Karpas-422 (cell line): ENCODE data around the gene MTFMT. TPM values are rescaled to one million over a fixed set of nuclear protein-coding genes. Genes with fewer than 3 reads are reported as not detected.

Experiments used
- DNase-seq: peaks from one replicate; pipeline ENCODE4 v3.0.0-alpha.2; 2015
- H2AFZ ChIP-seq: fragments of 200-600 bp; sonication (generic); 2 replicates; pipeline ENCODE4 v1.6.1; 2014; ENCODE audit warnings: antibody characterized with exemption, low read length, mixed read lengths
- H3K27ac ChIP-seq: fragments of 200-600 bp; sonication (generic); 2 replicates; pipeline ENCODE4 v1.5.1; 2014; ENCODE audit warnings: mild to moderate bottlenecking, low read length, moderate library complexity
- H3K27me3 ChIP-seq: fragments of 200-600 bp; sonication (generic); 2 replicates; pipeline ENCODE4 v1.6.1; 2014; ENCODE audit warnings: low read length, mixed read lengths
- H3K36me3 ChIP-seq: fragments of 200-600 bp; sonication (generic); 2 replicates; pipeline ENCODE4 v1.6.1; 2014; ENCODE audit warnings: low read length, mixed read lengths; ENCODE audit not compliant: insufficient read depth
- H3K4me1 ChIP-seq: fragments of 200-600 bp; sonication (generic); 2 replicates; pipeline ENCODE4 v1.6.1; 2014; ENCODE audit warnings: mild to moderate bottlenecking, low read length, mixed read lengths
- H3K4me2 ChIP-seq: fragments of 200-600 bp; sonication (generic); 2 replicates; pipeline ENCODE4 v1.6.1; 2014; ENCODE audit warnings: low read length, low read depth, mild to moderate bottlenecking; ENCODE audit not compliant: poor library complexity, severe bottlenecking
- H3K4me3 ChIP-seq: fragments of 200-600 bp; sonication (generic); 2 replicates; pipeline ENCODE4 v1.5.1; 2014; ENCODE audit warnings: mild to moderate bottlenecking, antibody characterized with exemption, low read length, mixed read lengths
- H3K79me2 ChIP-seq: fragments of 200-600 bp; sonication (generic); 2 replicates; pipeline ENCODE4 v1.6.1; 2014; ENCODE audit warnings: mild to moderate bottlenecking, low read length, mixed read lengths
- H3K9ac ChIP-seq: fragments of 200-600 bp; sonication (generic); 2 replicates; pipeline ENCODE4 v1.6.0; 2014; ENCODE audit warnings: low read length
- H3K9me2 ChIP-seq: fragments of 200-600 bp; sonication (generic), shearing (Covaris generic); replicated peaks from 2 replicates; pipeline ENCODE4 v1.6.0; 2014; ENCODE audit warnings: mild to moderate bottlenecking, low read length, moderate library complexity; ENCODE audit not compliant: insufficient read depth
- H3K9me3 ChIP-seq: fragments of 300-700, 200-600 bp; sonication (generic); 2 replicates; pipeline ENCODE4 v1.6.1; 2014; ENCODE audit warnings: low read length, mixed read lengths
- H4K20me1 ChIP-seq: fragments of 200-600 bp; sonication (generic); 2 replicates; pipeline ENCODE4 v1.6.1; 2014; ENCODE audit warnings: mild to moderate bottlenecking, antibody characterized with exemption, low read length, low read depth; ENCODE audit not compliant: insufficient read depth
- total RNA-seq: library from RNA; depleted of rRNA; stranded (reverse); fragments of >200 nt; shearing (Covaris generic); gene quantifications from 2 replicates; pipeline ENCODE4 v1.2.3, GENCODE V29; 2014; ENCODE audit warnings: low replicate concordance

Gene MTFMT
- total RNA-seq, 1 experiment from 2014 or later: 19.3 TPM

DNA sequence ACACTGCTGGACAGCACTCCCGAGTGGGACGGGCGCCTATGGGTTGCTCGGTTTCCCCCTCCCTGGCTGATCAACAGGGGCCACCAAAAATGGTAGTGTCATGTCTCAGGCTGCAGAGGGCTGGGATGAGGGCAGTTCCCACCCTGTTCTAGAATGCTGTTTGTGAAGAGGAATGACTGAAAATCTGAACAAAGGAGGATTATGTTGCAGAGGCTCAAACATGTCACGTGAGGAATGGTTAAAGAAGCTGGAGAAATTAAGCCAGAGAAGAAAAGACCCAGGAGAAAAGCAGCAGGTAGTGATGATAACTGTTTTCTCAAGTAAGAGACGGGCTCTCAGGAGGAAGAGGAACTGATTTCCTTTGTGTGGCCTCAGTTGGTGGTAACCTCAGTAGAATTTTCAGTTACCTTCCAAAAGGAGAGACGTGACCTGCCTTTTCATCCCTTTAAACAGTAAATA, 50.2 kb downstream of the MTFMT start:
- H3K4me2 ChIP-seq: no peak overlapping the region
- H3K27ac ChIP-seq: no peak overlapping the region
- peaks cover 7% of the 10 kb centered on the region for H3K4me1 ChIP-seq
- peaks cover 27% of the 10 kb centered on the region for H3K36me3 ChIP-seq
- DNase-seq: no peak
- no peaks in the 10 kb centered on the region for H4K20me1 ChIP-seq
- no peaks in the 10 kb centered on the region for H3K9me3 ChIP-seq
- H3K9me2 ChIP-seq: no peaks in the 10 kb centered on the region
- no peak overlapping the region for H3K9ac ChIP-seq
- H3K79me2 ChIP-seq: peaks cover 13% of the 10 kb centered on the region
- no peaks in the 10 kb centered on the region for H3K27me3 ChIP-seq
- no peak overlapping the region for H2AFZ ChIP-seq
- no peak overlapping the region for H3K4me3 ChIP-seq

DNA sequence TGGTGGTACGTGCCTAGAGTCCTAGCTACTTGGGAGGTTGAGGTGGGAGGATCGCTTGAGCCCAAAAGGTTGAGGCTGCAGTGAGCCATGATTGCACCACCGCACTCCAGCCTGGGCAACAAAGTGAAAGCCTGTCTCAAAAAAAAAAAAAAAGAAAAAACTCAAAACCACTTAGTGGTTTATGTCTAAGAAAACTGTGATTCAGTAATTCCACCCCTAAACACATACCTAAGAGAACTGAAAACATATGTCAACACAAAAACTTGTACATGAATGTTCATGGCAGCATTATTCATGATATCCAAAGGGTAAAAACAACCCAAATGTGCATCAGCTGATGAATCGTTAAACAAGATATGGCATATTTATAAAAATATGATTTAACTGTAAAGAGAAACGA, 54.0 kb downstream of the MTFMT start:
- no peaks in the 10 kb centered on the region for H3K9me2 ChIP-seq
- no peak overlapping the region for H3K27ac ChIP-seq
- no peaks in the 10 kb centered on the region for H3K27me3 ChIP-seq
- no peaks in the 10 kb centered on the region for H3K9me3 ChIP-seq
- H3K4me1 ChIP-seq: peaks cover 6% of the 10 kb centered on the region; the same call in 1 of the 2 replicates
- no peaks in the 10 kb centered on the region for H4K20me1 ChIP-seq
- peaks cover 32% of the 10 kb centered on the region for H3K36me3 ChIP-seq
- H3K4me2 ChIP-seq: no peak overlapping the region
- no peak overlapping the region for H2AFZ ChIP-seq
- DNase-seq: no peak
- H3K79me2 ChIP-seq: no peaks in the 10 kb centered on the region
- H3K9ac ChIP-seq: no peak overlapping the region
- H3K4me3 ChIP-seq: no peak overlapping the region

DNA sequence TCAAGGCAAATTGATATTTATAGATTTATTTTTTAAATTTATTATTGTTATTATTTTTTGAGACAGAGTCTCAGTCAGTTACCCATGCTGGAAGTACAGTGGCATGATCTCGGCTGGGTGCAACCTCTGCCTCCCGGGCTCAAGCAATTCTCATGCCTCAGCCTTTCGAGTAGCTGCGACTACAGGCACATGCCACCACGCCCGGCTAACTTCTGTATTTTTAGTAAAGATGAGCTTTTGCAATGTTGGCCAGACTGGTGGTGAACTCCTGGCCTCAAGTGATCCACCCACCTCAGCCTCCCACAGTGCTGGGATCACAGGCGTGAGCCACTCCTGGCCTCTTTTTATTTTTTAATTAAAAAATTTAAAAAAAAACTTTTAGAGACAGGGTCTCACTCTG, 58.7 kb downstream of the MTFMT start:
- no peak for DNase-seq
- Histone ChIP-seq H3K4me3 (no peak overlapping the region), H3K4me2 (no peak overlapping the region), H3K36me3 (peaks cover 41% of the 10 kb centered on the region), H2AFZ (no peak overlapping the region), H3K4me1 (peaks cover 3% of the 10 kb centered on the region; the same call in 1 of the 2 replicates), H3K9me2 (no peaks in the 10 kb centered on the region), H4K20me1 (no peaks in the 10 kb centered on the region), H3K27me3 (no peaks in the 10 kb centered on the region), H3K9me3 (no peaks in the 10 kb centered on the region), H3K27ac (no peak overlapping the region), H3K9ac (no peak overlapping the region), H3K79me2 (no peaks in the 10 kb centered on the region)

DNA sequence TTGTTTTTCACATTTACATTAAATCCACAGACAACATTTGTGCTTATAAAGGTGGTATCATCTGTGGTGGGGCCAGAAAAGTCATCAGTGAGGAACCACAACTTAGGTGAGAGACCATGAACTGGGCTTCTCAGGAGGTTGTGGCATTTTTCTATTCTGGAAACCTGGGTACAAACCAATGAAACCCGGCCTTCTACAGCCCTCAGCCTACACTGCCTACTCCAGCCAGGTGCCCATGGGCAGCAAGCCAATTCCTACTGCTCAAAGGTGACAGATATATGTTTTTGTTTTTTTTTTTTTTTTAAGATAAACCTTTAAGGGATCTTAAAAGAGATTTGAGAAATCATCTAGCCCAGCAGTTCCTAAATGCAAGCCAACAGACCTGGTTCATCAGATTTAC, 60.0 kb downstream of the MTFMT start:
- no peak for DNase-seq
- Histone ChIP-seq H3K9ac (no peak overlapping the region), H3K4me2 (no peak overlapping the region), H3K4me1 (no peaks in the 10 kb centered on the region), H3K27ac (no peak overlapping the region), H4K20me1 (no peaks in the 10 kb centered on the region), H2AFZ (no peak overlapping the region), H3K36me3 (peaks cover 41% of the 10 kb centered on the region), H3K4me3 (no peak overlapping the region), H3K9me2 (no peaks in the 10 kb centered on the region), H3K79me2 (no peaks in the 10 kb centered on the region), H3K27me3 (no peaks in the 10 kb centered on the region), H3K9me3 (no peaks in the 10 kb centered on the region)

DNA sequence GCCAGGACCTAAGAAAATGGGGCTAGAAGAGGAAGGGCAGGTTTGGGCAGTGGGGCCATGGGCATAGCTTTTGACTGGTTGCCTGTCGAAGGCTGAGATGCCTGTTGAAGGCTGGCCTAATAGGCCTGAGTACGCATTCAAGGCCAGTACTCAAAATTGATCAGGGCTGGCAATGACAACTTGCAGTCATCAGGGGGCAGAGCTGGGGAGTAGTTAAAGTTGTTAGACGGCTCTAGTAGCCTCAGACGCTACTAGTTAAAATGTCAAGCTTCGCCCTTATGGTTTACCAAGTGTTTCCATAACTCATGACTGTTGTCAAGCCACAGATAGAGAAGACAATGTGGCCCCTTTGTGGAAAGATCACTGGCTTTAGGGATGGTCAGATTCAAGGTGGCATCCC, 68.4 kb downstream of the MTFMT start:
- Histone ChIP-seq H3K4me1 (no peaks in the 10 kb centered on the region), H4K20me1 (no peaks in the 10 kb centered on the region), H3K4me3 (no peak overlapping the region), H3K9me3 (no peaks in the 10 kb centered on the region), H3K9ac (no peak overlapping the region), H3K9me2 (no peaks in the 10 kb centered on the region), H3K4me2 (no peak overlapping the region), H3K79me2 (no peaks in the 10 kb centered on the region), H2AFZ (no peak overlapping the region), H3K36me3 (peaks cover 47% of the 10 kb centered on the region; the same call in 1 of the 2 replicates), H3K27me3 (no peaks in the 10 kb centered on the region), H3K27ac (no peak overlapping the region)
- DNase-seq: no peak

DNA sequence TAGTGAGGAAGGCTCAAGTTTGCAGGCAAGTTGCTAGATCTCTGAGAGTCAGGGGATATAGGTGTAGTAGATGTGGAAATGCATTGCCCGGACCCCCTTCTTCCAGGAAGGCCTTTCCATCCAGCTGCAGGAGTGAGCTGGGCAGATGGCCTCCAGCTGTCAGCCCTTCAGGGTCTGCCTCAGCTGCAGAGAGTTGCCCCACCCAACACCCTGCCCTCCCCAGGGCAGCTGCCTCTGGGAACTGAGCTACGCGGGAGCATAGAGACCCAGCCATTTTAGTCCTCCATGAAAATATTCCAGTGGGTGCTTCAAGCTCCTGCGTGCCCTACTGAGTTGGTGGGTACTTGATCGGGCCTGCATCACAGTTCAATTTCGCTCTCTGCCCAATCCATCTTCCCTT, 69.3 kb downstream of the MTFMT start:
- Histone ChIP-seq H3K36me3 (peaks cover 48% of the 10 kb centered on the region), H3K4me2 (no peak overlapping the region), H3K27me3 (no peaks in the 10 kb centered on the region), H2AFZ (no peak overlapping the region), H3K27ac (no peak overlapping the region), H3K79me2 (no peaks in the 10 kb centered on the region), H4K20me1 (no peaks in the 10 kb centered on the region), H3K9me3 (no peaks in the 10 kb centered on the region), H3K9me2 (no peaks in the 10 kb centered on the region), H3K4me3 (no peak overlapping the region), H3K9ac (no peak overlapping the region), H3K4me1 (no peaks in the 10 kb centered on the region)
- no peak for DNase-seq

DNA sequence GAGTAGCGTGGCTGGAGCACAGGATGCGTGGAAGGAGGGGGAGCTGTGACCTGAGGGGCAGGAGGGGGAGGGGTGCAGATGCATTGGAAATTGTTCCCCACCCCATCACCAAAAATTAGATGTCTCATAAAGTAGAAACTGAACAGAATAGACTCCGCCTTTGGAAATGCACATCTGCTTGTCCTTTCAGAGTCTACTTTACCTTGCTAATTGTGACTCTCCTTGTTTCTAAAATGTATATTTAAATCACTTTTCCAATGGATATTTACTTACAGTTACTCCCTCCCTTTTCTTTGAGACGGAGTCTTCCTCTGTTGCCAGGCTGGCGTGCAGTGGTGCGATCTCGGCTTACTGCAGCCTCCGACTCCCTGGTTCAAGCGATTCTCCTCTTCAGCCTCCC, 70.3 kb downstream of the MTFMT start:
- H3K27ac ChIP-seq: no peak overlapping the region
- no peak overlapping the region for H3K9ac ChIP-seq
- no peaks in the 10 kb centered on the region for H4K20me1 ChIP-seq
- H3K9me2 ChIP-seq: no peaks in the 10 kb centered on the region
- H3K4me2 ChIP-seq: no peak overlapping the region
- no peak overlapping the region for H2AFZ ChIP-seq
- no peaks in the 10 kb centered on the region for H3K9me3 ChIP-seq
- no peaks in the 10 kb centered on the region for H3K79me2 ChIP-seq
- peaks cover 41% of the 10 kb centered on the region for H3K36me3 ChIP-seq
- H3K27me3 ChIP-seq: no peaks in the 10 kb centered on the region
- H3K4me1 ChIP-seq: no peaks in the 10 kb centered on the region
- no peak overlapping the region for H3K4me3 ChIP-seq
- DNase-seq: no peak

DNA sequence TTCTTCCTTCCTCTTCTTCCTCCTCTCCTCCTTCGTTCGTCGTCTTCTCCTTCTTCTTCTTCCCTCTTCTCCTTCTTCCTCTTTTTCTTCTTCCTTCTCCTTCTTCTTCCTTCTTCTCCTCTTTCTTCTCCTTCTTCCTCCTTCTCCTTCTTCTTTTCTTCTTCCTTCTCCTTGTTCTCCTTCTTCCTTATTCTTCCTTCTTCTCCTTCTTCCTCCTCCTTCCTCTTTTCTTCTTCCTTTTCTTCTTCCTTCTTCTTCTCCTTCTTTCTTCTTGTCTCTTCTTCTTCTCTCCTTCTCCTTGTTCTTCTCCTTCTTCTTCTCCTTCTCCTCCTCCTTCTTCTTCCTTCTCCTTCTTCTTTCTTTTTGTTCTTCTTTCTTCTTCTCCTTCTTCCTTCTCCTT, 75.0 kb downstream of the MTFMT start:
- Histone ChIP-seq H3K36me3 (peaks cover 21% of the 10 kb centered on the region), H3K4me2 (no peak overlapping the region), H3K9me3 (no peaks in the 10 kb centered on the region), H3K79me2 (no peaks in the 10 kb centered on the region), H3K4me1 (no peaks in the 10 kb centered on the region), H2AFZ (no peak overlapping the region), H3K4me3 (no peak overlapping the region), H3K27me3 (no peaks in the 10 kb centered on the region), H4K20me1 (no peaks in the 10 kb centered on the region), H3K27ac (no peak overlapping the region), H3K9me2 (no peaks in the 10 kb centered on the region), H3K9ac (no peak overlapping the region)
- no peak for DNase-seq
